Astrocyte (in vitro differentiated cells and primary cell): ENCODE measurements around the gene ME3. TPM values are rescaled to one million over a fixed set of nuclear protein-coding genes. Genes with fewer than 3 reads are reported as not detected.

Experiments
- DNase-seq: peaks from one replicate; pipeline ENCODE4 v3.0.0-alpha.2; 2010; ENCODE audit warnings: low read depth
- FAIRE-seq: peaks from 2 replicates; lab custom pipeline; 2011; peaks lifted over from hg19 to GRCh38; lab: Jason Lieb, UNC
- H2AFZ ChIP-seq: 2 replicates; pipeline ENCODE4 v1.6.0; 2012; ENCODE audit warnings: low read depth, low read length, inconsistent platforms
- H3K27ac ChIP-seq: 2 replicates; pipeline ENCODE4 v1.5.1; 2011; ENCODE audit warnings: low read depth, low read length, inconsistent platforms
- H3K27me3 ChIP-seq: 2 replicates; pipeline ENCODE4 v1.6.0; 2011; ENCODE audit warnings: low read length, inconsistent platforms; ENCODE audit not compliant: insufficient read depth
- H3K36me3 ChIP-seq: 2 replicates; pipeline ENCODE4 v1.5.1; 2011; ENCODE audit warnings: low read length, inconsistent platforms; ENCODE audit not compliant: insufficient read depth
- H3K4me1 ChIP-seq: 2 replicates; pipeline ENCODE4 v1.5.1; 2011; ENCODE audit warnings: low read length, inconsistent platforms; ENCODE audit not compliant: insufficient read depth
- H3K4me2 ChIP-seq: 2 replicates; pipeline ENCODE4 v1.6.0; 2012; ENCODE audit warnings: low read length, inconsistent platforms
- H3K4me3 ChIP-seq: 2 replicates; pipeline ENCODE4 v1.5.1; 2011; ENCODE audit warnings: low read depth, mild to moderate bottlenecking, low read length, inconsistent platforms; ENCODE audit not compliant: insufficient read depth
- H3K79me2 ChIP-seq: 2 replicates; pipeline ENCODE4 v1.6.0; 2012; ENCODE audit warnings: mild to moderate bottlenecking, low read length, inconsistent platforms; ENCODE audit not compliant: insufficient read depth
- H3K9ac ChIP-seq: 2 replicates; pipeline ENCODE4 v1.6.0; 2012; ENCODE audit warnings: mild to moderate bottlenecking, low read length, inconsistent platforms
- H3K9me3 ChIP-seq: 2 replicates; pipeline ENCODE4 v1.5.1; 2012; ENCODE audit warnings: low read depth, mild to moderate bottlenecking, low read length, inconsistent platforms; ENCODE audit not compliant: insufficient read depth
- H4K20me1 ChIP-seq: 2 replicates; pipeline ENCODE4 v1.6.0; 2012; ENCODE audit warnings: low read length, inconsistent platforms; ENCODE audit not compliant: insufficient read depth
- H3K27ac Mint-ChIP-seq: one replicate; pipeline ENCODE4 v1.8.0; 2021; ENCODE audit warnings: mild to moderate bottlenecking, mixed read lengths; ENCODE audit not compliant: unreplicated experiment
- H3K27me3 Mint-ChIP-seq: one replicate; pipeline ENCODE4 v1.8.0; 2021; ENCODE audit warnings: low read depth, mixed read lengths; ENCODE audit not compliant: unreplicated experiment
- H3K36me3 Mint-ChIP-seq: one replicate; pipeline ENCODE4 v1.8.0; 2021; ENCODE audit warnings: low read depth, mixed read lengths; ENCODE audit not compliant: unreplicated experiment
- H3K4me1 Mint-ChIP-seq: one replicate; pipeline ENCODE4 v1.8.0; 2021; ENCODE audit warnings: low read depth, mixed read lengths; ENCODE audit not compliant: unreplicated experiment
- H3K4me3 Mint-ChIP-seq: one replicate; pipeline ENCODE4 v1.8.0; 2021; ENCODE audit warnings: mild to moderate bottlenecking, moderate library complexity, mixed read lengths; ENCODE audit not compliant: unreplicated experiment
- H3K9me3 Mint-ChIP-seq: one replicate; pipeline ENCODE4 v1.8.0; 2021; ENCODE audit warnings: mild to moderate bottlenecking, mixed read lengths; ENCODE audit not compliant: unreplicated experiment
- CTCF ChIP-seq: IDR thresholded peaks from 2 replicates; pipeline ENCODE4 v1.5.1; 2011; ENCODE audit warnings: low read depth, mild to moderate bottlenecking, inconsistent platforms, low read length, moderate library complexity; ENCODE audit not compliant: insufficient read depth
- EZH2 ChIP-seq: IDR thresholded peaks from 2 replicates; pipeline ENCODE4 v1.6.1; 2012; ENCODE audit warnings: mild to moderate bottlenecking, low read length, inconsistent platforms; ENCODE audit not compliant: insufficient read depth
- total RNA-seq: library from RNA; stranded (reverse); gene quantifications from 2 replicates; pipeline ENCODE4 v1.2.1, GENCODE V29; 2021

ME3 gene
- total RNA-seq, 1 donor from 2014 or later, result 28.6 TPM

DNA sequence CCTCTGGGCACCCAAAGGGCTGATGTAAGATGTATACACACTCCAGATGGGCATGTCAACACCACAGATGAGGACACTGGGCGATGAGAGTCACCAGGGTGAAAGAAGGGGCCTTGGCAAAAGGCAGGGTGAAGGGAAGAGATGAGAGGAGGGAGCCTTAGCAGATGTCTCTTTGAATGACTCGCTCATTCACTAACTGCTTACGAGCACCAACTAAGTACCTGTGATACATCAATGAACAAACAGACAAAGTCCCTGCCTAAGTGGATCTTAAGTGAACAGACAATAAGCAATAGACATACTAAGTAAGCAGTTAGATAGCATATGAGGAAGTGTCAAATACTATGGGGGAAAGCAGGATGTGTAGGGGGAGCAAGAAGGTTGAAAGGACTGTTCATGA, 7.5 kb downstream of the ME3 start:
- Mint-ChIP-seq H3K27ac (no peak overlapping the region), H3K4me3 (no peak overlapping the region), H3K4me1 (peaks cover 27% of the 10 kb centered on the region), H3K9me3 (peaks cover 5% of the 10 kb centered on the region), H3K27me3 (no peaks in the 10 kb centered on the region), H3K36me3 (peaks cover 10% of the 10 kb centered on the region)
- Histone ChIP-seq H3K9ac (no peak overlapping the region), H3K4me2 (no peak overlapping the region), H3K9me3 (no peaks in the 10 kb centered on the region), H3K4me3 (no peak overlapping the region), H3K79me2 (no peaks in the 10 kb centered on the region), H3K27ac (no peak overlapping the region), H3K4me1 (no peaks in the 10 kb centered on the region), H2AFZ (no peak overlapping the region), H3K27me3 (no peaks in the 10 kb centered on the region), H4K20me1 (no peaks in the 10 kb centered on the region), H3K36me3 (no peaks in the 10 kb centered on the region)
- DNase-seq (no peak), FAIRE-seq (no peak)
- no peak for TF ChIP-seq CTCF
- no peak for TF ChIP-seq EZH2

GRCh38 chr11:86663761-86664160, 8.7 kb downstream of the ME3 start:
- peaks cover 5% of the 10 kb centered on the region for H3K9me3 Mint-ChIP-seq
- H3K4me1 Mint-ChIP-seq, result peaks cover 31% of the 10 kb centered on the region
- H3K27me3 Mint-ChIP-seq, result no peaks in the 10 kb centered on the region
- Histone ChIP-seq H3K9me3 (no peaks in the 10 kb centered on the region), H3K4me2 (no peak overlapping the region), H3K27me3 (no peaks in the 10 kb centered on the region), H2AFZ (no peak overlapping the region), H3K36me3 (no peaks in the 10 kb centered on the region), H3K4me1 (peaks cover 3% of the 10 kb centered on the region), H4K20me1 (no peaks in the 10 kb centered on the region), H3K27ac (no peak overlapping the region), H3K4me3 (no peak overlapping the region), H3K9ac (no peak overlapping the region), H3K79me2 (no peaks in the 10 kb centered on the region)
- TF ChIP-seq CTCF (no peak), EZH2 (no peak)
- DNase-seq (no peak), FAIRE-seq (no peak)
- H3K27ac Mint-ChIP-seq, result no peak overlapping the region
- H3K36me3 Mint-ChIP-seq, result peaks cover 10% of the 10 kb centered on the region
- H3K4me3 Mint-ChIP-seq, result no peak overlapping the region

DNA sequence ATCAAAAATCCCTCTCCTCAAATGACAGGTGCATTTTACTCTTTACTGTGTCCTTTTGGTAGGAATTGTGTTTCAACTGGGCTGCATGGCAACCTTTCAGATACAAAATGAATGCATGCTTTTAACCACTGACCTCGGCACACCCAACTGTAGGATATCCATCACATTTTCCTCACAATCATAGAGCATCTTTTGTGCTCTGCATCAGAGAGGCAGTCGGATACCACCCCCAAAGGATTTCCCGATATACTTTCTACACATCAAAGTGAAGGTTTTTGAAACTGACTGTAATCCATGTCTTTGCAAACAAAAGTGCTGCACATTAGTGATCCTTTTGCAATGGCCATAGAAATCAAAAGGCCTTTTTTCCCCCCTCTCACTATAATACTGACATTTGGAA, 9.1 kb downstream of the ME3 start:
- H3K4me1 ChIP-seq, result peaks cover 3% of the 10 kb centered on the region
- Mint-ChIP-seq H3K27me3 (no peaks in the 10 kb centered on the region), H3K27ac (no peak overlapping the region), H3K4me3 (no peak overlapping the region), H3K4me1 (peaks cover 32% of the 10 kb centered on the region), H3K36me3 (peaks cover 10% of the 10 kb centered on the region), H3K9me3 (peaks cover 5% of the 10 kb centered on the region)
- H3K4me3 ChIP-seq, result no peak overlapping the region
- no peaks in the 10 kb centered on the region for H3K36me3 ChIP-seq
- DNase-seq, result no peak
- H2AFZ ChIP-seq, result no peak overlapping the region
- H3K27ac ChIP-seq, result no peak overlapping the region
- TF ChIP-seq EZH2 (no peak), CTCF (no peak)
- no peaks in the 10 kb centered on the region for H3K79me2 ChIP-seq
- no peaks in the 10 kb centered on the region for H4K20me1 ChIP-seq
- no peak overlapping the region for H3K9ac ChIP-seq
- no peak overlapping the region for H3K4me2 ChIP-seq
- H3K27me3 ChIP-seq, result no peaks in the 10 kb centered on the region
- FAIRE-seq, result no peak
- H3K9me3 ChIP-seq, result no peaks in the 10 kb centered on the region
